Middle frontal gyrus (tissue), 1 donor: ENCODE results near the gene SAMD9L.
"Not testable (repeated sequence)": the region's sequence is repeated elsewhere in the genome, so short reads cannot be mapped to it uniquely, and the experiment has no call there.

ENCODE experiments used
- DNase-seq: peaks from one replicate; pipeline ENCODE4 v3.0.0-alpha.2; 2015; ENCODE audit warnings: low spot score; ENCODE audit errors: extremely low spot score

Gene SAMD9L

DNA sequence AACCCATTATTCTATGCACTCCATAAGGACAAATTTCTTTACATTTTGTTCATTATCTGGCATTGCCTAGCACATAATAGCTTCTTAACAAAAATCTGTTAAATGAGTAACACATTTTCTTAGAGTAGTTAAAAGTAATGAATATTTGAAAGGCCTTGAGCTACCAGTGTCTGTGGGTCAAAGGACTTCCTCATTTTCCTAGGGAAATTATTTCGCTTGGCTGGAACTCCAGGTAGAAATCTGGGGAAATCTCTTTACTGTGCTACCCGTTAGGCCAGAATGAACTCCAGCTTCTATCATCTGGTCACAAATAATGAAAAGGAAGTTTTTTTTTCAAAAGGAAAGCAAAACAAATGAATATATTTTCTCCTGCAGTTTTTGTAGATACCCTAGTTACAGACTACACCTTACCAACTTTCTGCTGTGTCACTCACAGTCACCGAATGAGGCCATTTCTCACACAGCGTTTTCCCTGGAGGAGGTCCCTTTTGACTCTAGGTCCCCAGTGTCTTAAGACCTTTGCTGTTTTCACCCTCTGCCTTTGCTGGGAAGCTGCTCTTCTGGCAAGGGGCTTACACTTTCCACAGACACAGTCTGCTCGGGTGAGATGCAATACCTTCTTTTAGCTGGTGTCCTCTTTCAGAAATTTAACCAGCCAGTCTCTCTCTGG is 1.6 kb downstream of the SAMD9L start:
- no peak for DNase-seq

DNA sequence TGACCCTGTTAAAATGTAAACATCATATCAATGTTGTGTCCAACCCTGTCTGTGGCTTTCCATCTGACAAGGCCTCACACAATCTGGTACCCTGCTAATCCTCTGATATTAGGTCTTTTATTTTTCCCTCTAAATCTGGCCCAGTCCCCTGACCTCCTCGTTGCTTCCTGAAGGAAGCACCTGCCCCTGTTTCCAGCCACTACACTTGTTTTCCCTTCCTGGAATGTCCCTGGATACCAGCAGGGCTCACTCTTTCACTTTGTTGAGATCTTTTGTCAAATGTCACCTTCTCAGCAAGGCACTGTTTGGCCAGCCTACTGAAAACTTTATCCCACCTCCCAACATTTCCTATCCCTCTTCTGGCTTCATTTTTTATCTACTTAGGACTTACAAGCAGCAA is 2.1 kb downstream of the SAMD9L start:
- DNase-seq, result no peak

DNA sequence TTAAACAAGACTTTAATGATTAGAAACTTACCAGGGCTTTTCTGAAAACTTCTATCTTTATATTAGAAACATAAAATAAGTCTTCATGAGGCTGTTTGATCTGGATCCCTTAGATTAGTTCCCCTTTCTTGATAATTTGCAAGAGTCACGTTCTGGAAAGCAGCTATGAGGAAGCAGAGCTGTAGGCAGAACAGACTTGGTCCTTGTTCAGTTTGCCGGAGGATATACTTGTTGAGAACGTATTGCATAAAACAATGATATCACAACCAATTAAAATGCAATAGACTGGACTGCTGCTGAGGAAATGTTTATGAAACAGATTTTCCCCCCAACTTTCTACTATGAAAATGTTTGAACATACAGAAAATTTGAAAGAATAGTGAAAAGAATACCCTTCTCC is 2.8 kb downstream of the SAMD9L start:
- no peak for DNase-seq

DNA sequence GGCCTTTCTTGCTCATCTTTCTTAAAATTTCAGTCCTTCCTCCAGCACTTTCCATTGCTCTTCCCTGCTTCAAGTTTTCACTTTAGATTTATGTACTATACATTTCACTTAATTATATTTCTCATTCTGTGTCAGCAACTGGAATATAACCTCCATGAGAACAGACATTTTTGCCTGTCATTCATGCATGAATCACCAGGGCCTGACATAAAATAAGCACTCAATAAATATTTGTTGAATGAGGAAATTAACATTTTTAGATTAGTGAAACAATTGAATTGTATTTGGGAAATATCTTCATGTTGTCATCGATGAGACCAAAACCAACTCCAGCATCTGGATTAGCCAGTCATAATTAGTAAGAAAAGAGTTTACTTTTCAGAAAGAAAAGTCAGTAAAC is 6.1 kb downstream of the SAMD9L start:
- no peak for DNase-seq

DNA sequence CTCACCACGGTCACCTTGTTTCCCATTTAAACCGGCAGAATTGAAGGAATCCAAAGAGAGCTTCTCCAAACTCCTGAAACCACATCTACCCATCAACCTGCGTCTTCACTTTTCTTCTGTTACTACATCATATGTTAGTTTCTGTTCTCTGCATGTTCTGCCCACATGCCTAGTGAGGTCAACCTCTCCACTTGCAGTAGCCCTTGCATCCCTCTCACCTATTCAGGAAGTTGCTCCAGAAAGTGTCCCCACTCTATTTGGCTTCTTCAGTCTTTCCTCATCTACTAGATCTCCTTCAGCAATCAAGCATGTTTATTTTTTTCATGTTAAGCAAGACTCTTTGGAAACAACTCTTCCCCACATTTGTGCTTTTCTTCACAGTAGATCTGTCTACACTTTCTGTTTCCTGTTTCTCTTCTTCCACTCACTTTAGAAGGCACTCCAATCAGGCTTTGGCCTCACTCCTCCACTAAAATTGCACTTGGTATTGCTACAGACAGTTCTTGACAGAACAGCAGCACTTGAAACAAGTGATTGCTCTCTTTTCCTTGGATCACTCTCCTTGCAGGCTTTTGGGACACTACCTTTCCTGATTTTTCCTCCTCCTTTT is 7.5 kb downstream of the SAMD9L start:
- no peak for DNase-seq

DNA sequence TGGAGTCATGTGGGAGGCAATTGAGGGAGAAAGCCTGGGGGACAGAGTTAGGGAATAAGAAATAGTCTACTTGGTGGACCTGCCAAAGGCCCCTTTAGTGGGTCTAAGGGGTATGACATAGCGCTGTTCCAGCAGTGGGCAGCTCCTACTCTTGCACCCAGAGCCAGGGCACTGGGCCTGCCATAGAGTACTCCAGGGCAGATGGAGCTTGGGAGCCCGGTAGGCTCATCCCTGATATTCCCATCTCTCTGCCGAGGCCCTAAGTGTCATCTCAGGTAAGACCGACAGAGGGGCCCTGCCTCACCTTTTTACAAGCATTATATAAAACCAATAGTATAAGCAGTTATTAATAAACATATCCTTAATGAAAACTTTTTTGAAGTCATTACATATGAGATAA is 9.6 kb downstream of the SAMD9L start:
- DNase-seq, result no peak

DNA sequence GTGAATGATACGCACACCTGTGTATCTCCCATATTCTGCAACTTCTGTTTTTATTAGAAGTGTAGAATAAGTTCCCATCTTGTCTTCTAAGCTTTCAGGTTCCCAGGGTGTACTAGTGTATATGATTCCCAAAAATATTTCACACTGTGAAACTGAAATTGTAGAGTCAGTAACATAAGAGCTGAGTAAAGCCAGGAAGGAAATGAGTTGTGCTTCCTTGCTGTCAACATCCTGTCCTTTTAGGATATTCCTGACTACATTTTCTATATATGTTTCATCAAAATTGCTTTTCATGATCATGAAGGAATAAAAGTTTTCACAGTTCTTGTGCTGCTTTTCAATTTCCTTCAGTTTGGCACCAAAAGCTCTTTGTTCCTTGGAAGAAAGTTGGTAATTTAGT is 15.2 kb downstream of the SAMD9L start:
- DNase-seq, result no peak

DNA sequence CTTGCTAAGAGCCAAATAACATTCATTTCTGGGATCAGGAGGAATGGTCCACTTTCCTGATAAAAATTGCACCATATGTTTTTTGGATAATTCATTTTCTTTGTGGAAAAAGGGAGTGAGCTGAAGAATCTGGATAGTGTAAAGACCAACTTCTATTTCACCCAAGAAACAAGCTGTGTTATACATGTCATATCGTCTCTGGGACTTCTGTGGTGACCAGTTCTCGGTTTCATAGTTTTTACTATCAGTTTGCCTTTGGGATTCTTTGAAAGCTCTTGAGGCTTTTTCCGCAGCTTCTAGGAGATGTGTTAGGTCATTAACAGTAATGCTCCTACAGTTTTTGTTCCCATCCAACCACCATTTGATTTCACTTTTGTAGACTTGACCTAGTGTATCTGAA is 16.0 kb downstream of the SAMD9L start:
- no peak for DNase-seq

DNA sequence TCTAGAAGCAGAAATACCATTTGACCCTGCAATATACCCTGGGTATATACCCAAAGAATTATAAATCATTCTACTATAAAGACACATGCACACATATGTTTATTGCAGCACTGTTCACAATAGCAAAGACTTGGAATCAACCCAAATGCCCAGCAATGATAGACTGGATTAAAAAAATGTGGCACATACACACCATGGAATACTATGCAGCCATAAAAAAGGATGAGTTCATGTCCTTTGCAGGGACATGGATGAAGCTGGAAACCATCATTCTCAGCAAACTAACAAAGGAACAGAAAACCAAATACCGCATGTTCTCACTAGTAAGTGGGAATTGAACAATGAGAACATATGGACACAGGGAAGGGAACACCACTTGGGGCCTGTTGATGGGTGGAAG is 21.2 kb downstream of the SAMD9L start:
- DNase-seq, result not testable (repeated sequence)

DNA sequence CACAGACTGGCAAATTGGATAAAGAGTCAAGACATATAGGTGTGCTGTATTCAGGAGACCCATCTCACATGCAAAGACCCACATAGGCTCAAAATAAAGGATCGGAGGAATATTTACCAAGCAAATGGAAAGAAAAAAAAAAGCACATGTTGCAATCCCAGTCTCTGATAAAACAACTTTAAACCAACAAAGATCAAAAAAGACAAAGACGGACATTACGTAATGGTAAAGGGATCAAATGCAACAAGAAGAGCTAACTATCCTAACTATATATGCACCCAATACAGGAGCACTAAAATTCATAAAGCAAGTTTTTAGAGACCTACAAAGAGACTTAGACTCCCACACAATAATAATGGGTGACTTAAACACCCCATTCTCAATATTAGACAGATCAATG is 24.7 kb downstream of the SAMD9L start:
- DNase-seq, result not testable (repeated sequence)

DNA sequence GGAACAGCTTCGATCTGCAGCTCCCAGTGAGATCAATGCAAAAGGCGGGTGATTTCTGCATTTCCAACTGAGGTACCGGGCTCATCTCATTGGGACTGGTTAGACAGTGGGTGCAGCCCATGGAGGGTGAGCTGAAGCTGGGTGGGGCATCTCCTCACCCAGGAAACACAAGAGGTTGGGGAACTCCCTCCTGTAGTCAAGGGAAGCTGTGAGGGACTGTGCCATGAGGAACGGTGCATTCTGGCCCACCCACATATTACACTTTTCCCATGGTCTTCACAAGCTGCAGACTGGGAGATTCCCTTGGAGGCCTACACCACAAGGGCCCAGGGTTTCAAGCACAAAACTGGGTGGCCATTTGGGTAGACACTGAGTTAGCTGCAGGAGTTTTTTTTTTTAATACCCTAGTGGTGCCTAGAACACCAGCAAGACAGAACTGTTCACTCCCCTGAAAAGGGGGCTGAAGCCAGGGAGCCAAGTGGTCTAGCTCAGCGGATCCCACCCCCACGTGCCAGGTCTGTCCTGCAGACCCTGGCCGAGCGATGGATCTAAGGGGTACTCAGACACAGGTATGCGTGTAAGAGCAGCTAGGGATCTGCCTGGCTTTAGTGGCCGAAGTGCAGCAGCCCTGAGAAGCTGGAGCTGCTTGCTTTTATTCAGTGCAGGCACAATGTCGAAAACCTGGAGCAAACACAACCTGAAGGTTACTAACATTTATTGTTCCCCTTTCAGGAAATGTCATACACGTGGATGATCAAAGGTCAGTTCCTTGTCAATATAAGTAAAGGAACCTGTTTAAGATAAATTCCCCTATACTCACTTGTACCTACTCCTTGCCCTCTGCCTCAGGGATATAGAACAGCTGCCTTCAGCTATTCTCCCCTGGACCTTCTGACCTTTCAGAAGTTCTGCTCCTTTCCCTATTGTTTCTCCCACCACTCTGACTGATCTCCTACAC is 27.3 kb downstream of the SAMD9L start:
- no peak for DNase-seq

DNA sequence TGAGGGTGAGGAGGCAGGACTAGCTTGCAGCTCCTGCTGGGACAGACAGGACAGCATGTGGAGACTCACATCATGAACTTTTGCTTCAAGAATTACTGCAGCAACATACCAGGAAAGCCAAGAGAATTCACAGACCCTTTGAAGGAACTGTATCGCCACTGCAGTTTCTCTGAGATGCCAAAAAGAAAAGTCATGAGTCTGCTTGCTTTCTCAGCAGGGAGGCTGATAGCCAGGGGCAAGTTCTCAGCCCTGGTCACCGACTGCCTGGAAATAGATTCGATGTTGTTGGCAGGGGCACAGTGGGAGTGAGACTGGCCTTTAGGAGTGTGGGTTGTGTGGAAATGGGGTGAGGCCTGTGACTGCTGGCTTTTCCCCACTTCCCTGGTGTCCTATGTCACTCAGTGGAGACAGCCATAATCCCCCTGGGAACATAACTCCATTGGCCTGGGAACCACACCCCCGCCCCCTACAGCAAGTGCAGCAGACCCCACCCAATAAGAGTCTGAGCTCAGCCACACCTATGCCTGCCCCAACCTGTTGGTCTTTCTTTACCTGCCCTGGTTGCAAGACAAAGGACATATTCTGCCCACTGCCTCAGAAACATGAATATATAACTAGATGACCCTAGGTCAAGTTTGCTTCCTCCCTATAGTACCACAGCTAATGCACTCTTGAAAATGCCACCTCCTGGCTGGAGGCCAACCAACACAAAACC is 28.8 kb downstream of the SAMD9L start:
- no peak for DNase-seq

DNA sequence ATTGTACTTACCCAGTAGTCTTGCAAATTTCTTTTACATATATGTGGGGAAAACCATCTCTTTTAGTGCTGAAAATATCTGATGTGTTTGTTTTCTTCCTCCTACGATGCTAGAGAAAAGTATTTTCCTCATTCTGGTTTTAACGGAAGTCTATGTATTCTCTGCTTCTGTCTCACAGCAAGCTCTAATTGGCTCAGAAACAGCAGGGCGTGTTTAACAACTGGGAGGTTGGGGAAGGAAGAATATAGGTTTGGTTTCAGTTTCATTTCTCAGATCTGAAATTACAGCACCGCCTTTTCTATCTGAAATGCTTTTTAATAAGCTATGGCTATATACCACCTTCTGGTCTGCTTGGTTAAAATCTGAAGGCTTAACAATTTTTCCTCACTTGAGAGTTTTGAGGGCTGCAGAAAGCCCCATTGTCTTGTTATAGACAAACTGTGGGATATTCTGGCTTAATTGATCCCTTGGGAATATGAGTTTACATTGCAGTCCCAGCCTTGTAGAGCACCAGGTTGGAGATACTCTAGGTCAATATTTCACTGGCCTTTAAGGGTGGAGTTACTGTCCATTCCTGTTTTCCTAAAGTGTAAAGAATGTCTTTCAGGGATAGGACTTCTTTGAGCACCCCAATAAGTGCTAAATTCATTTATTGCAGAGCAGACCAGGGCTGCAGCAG is 30.2 kb downstream of the SAMD9L start, which contains the start of gene SAMD9:
Gene SAMD9 (minus strand): TSS at position 128 of the 679 bp plus-strand sequence. CDS start 11,882 bp downstream, outside the sequence.
- no peak for DNase-seq

DNA sequence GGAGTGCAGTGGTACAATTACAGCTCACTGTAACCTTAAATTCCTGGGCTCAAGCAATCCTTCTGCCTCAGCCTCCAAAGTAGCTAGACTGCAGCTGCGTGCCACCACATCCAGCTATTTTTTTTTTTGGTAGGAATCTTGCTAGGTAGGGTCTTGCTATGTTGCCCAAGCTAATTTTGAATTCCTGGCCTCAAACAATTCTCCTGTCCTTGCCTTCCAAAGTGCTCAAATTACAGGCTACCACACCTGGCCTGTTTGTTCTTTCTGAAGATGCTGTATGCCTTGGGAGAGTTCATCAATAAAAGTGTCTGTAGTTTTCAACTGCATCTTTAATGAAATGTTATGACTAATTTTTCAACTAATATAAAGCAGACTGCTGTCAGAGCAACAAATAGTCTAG is 30.9 kb downstream of the SAMD9L start:
- no peak for DNase-seq

DNA sequence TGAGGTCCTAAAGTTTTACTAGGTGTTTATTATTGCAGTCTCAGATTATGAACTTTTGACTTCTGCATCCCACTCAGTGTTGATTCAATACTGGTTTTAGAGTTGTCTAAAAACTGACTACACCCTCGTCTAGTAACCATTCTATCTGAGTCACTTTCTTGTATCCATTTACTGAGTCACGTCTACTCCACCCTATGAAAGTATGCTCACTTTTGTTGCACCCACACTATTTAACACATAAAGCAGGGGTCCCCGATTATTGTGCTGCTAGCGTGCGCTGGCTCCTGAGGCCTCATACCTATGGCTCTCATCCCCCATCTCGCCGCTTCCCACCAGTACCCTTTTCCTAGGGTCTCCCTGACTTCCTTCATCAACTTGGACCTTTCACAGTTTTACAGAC is 32.4 kb downstream of the SAMD9L start:
- no peak for DNase-seq

DNA sequence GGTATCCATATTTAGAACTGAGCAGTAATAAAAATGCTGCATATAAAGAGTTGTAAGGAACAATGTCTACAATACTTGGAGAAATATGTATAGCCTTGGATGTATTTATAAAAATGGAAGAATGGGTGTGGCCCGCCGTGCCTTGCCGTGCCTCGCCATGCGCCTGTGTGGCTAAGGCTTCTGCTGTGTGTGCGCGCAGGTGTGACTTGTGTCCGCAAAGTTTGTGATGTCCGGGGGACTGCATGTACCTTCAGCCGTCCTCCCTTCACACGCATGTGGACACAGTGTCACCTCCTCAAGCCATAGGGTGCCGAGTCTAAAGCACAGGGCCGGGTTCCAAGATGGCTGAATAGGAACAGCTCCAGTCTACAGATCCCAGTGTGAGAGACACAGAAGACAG is 40.2 kb downstream of the SAMD9L start:
- DNase-seq, result no peak

DNA sequence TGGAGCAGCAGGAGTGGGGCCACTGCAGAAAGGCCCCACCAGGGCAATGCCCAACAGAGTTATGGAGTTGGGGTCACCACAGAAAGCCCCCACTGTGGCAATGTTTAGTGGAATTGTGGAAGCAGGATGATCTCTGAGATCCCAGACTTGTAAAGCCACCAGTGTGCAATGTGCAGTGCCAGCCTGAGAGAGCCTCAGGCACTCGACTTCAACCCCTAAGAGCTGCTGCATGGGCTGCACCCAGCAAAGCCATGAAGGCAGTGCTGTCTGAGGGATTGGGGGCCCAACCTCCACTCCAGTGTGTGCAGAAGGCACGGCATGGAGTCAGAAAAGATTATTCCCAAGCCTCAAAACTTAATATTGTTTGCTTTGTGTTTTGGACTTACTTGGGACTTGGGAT is 50.8 kb downstream of the SAMD9L start:
- DNase-seq, result no peak

DNA sequence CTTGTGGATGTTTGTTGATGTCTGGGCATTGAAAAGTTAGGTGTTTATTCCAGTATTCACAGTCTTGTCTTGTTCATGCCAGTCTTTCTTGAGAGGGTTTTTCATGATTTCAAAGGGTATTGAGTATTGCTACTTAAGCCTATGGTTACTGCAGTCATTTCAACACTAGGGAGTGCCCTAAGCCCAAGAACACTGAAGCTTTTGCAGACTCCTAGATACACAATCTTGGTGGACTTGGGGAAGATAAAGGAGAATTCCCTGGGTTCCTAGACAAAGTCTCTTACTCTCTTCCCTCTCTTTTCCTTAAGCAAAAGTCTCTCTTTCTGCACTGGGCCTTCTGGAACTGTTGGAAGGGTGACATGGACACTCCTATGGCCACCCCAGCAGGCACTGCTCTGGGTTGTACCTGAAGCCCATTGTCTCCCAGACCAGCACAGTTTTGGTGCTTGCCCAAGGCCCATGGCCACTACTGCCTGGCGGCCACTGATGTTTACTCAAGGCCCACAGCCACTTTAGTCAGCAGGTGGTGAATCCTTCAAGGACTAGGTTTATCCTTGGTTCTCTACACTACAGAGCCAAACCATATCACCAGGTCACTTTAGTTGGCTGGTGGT is 55.3 kb downstream of the SAMD9L start:
- DNase-seq, result no peak
